GM11168 (cell line): ENCODE results near the gene OSBPL9.
"Not testable (repeated sequence)": the region's sequence is repeated elsewhere in the genome, so short reads cannot be mapped to it uniquely, and the experiment has no call there.

Source experiments
- in situ Hi-C: fragments of 300-500 bp; cut with MboI; formaldehyde crosslinking; loops from one replicate; pipeline ENCODE4 v1.12.0; 2022; ENCODE audit warnings: low sequenced_read_pairs; ENCODE audit not compliant: unreplicated experiment

OSBPL9 gene

GRCh38 chr1:51699391-51699790 lies 82.5 kb downstream of the OSBPL9 start:
- in situ Hi-C loops = no loop called here

GRCh38 chr1:51701782-51702181 lies 84.9 kb downstream of the OSBPL9 start:
- in situ Hi-C loops = not testable (repeated sequence)

GRCh38 chr1:51702220-51702619 lies 85.3 kb downstream of the OSBPL9 start:
- in situ Hi-C loops = not testable (repeated sequence)

- in situ Hi-C loops = no loop called here
Measured at GRCh38 chr1:51705035-51705434, 88.1 kb downstream of the OSBPL9 start.

- in situ Hi-C loops = no loop called here
Measured at GRCh38 chr1:51708911-51709760, 92.2 kb downstream of the OSBPL9 start.

GRCh38 chr1:51709951-51710350 lies 93.1 kb downstream of the OSBPL9 start:
- in situ Hi-C loops = no loop called here

GRCh38 chr1:51712590-51712989 lies 95.7 kb downstream of the OSBPL9 start:
- in situ Hi-C loops = no loop called here

GRCh38 chr1:51714374-51715019 lies 97.6 kb downstream of the OSBPL9 start:
- in situ Hi-C loops = no loop called here

GRCh38 chr1:51715369-51715768 lies 98.5 kb downstream of the OSBPL9 start:
- in situ Hi-C loops = no loop called here

- in situ Hi-C loops = no loop called here
Measured at GRCh38 chr1:51716746-51717145, 99.9 kb downstream of the OSBPL9 start.

- in situ Hi-C loops = no loop called here
Measured at GRCh38 chr1:51717842-51718241, 101.0 kb downstream of the OSBPL9 start.

GRCh38 chr1:51719146-51719545 lies 102.3 kb downstream of the OSBPL9 start:
- in situ Hi-C loops = no loop called here

- in situ Hi-C loops = no loop called here
Measured at GRCh38 chr1:51724797-51725196, 107.9 kb downstream of the OSBPL9 start.

GRCh38 chr1:51726051-51726450 lies 109.2 kb downstream of the OSBPL9 start:
- in situ Hi-C loops = no loop called here

GRCh38 chr1:51726544-51727225 lies 109.8 kb downstream of the OSBPL9 start:
- in situ Hi-C loops = no loop called here

GRCh38 chr1:51727366-51727765 lies 110.5 kb downstream of the OSBPL9 start:
- in situ Hi-C loops = no loop called here

GRCh38 chr1:51728611-51729155 lies 111.8 kb downstream of the OSBPL9 start:
- in situ Hi-C loops = no loop called here

- in situ Hi-C loops = no loop called here
Measured at GRCh38 chr1:51729156-51729823, 112.4 kb downstream of the OSBPL9 start.

- in situ Hi-C loops = no loop called here
Measured at GRCh38 chr1:51729824-51730301, 113.0 kb downstream of the OSBPL9 start.

- in situ Hi-C loops = no loop called here
Measured at GRCh38 chr1:51731998-51732397, 115.1 kb downstream of the OSBPL9 start.
